ENCODE results near the gene OR13A1. TPM values are rescaled to one million over a fixed set of nuclear protein-coding genes. Genes with fewer than 3 reads are reported as not detected.

OR13A1 gene
- total RNA-seq (ENCODE audit: low replicate concordance) = 0.12 TPM in 1 of 2 replicates, not detected in the other

GRCh38 chr10:45315508-45315907, at the start of gene OR13A1:
Gene OR13A1, minus strand, starts transcription at chr10:45315608. Its CDS starts 11,186 bp downstream, at chr10:45304422.

Other genes starting within 250 kb of the OR13A1 start
- not detected in 2 replicates for gene ALOX5, start 58.6 kb upstream of the OR13A1 start, total RNA-seq (ENCODE audit: low replicate concordance)

Data from smooth muscle cell of the coronary artery (primary cell).